Measurements from ENCODE around the gene TMEM45A.
"Not testable (repeated sequence)": the region's sequence is repeated elsewhere in the genome, so short reads cannot be mapped to it uniquely, and the experiment has no call there.

TMEM45A gene

DNA sequence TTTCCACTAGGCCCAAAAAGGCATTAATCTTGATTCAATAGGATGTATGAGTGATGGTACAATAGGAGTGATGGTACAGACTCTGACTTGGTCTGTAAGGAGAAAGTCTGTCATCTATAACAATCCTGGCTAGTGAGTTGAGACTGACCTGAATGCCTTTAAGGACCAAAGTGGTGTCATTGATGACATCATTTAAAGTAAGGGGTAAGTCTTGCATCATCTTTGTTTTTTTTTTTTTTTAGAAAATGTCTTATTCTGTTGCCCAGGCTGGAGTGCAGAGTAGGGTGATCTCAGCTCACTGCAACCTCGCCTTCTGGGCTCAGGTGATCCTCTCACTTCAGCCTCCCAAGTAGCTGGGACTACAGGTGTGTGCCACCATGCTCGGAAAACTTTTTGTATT is 5.6 kb upstream of the TMEM45A start:
- DNase-seq = no peak

DNA sequence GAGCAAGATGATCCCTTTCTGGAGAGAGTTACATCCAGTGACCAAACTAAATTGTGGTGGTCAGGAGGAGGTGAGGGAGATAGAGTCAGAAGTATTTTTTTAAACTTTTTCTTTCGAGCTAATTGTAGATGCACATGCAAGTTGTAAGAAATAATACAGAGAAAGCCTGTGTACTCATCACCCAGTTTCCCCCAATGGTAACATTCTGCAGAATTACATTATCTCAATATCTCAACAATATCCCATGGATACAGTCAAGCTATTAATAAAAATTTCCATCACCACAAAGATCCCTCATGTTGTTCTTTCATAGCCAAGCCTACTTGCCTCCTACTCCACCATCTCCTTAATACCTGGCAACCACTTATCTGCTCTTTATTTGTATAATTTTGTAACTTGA is 3.3 kb upstream of the TMEM45A start:
- no peak for DNase-seq

DNA sequence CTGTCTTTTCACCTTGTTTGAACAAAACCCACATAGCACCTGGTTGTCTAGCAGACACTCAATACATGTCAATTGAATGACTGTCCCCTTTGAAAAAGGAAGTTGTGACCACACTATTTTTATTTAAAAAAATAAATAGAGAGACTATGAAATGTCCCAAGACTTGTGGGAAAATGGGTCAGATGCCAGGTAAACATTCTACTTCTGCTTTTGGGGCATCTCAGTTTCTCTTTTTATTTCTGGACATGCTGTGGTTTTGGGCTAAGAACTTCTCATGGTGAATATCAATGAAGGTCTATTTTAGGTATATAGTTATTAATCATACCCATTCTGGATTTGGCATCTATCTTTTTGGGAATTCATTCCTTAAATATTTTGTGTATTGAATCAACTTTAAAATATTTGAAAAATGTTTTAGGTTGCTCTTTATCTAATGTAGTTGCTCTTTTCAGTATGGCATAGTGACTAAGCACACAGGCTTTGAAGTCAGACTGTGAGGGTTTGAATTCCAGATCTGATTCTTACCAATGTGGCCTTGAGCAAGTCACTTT is 4.4 kb downstream of the TMEM45A start:
- DNase-seq = no peak

DNA sequence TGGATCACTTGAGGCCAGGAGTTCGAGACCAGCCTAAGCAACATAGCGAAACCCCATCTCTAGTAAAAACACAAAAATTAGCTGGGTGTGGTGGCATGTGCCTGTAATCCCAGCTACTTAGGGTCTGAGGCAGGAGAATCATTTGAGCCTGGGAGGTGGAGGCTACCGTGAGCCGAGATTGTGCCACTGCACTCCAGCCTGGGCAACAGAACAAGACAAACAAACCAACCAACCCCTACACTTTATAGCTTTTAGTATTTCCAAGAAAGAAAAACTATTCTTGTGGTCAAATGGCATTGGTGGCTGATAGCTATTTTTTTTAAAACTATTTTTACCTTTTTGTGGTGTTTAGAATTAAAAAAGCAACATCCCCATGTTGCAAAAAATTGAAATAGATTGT is 7.2 kb downstream of the TMEM45A start:
- DNase-seq = no peak

DNA sequence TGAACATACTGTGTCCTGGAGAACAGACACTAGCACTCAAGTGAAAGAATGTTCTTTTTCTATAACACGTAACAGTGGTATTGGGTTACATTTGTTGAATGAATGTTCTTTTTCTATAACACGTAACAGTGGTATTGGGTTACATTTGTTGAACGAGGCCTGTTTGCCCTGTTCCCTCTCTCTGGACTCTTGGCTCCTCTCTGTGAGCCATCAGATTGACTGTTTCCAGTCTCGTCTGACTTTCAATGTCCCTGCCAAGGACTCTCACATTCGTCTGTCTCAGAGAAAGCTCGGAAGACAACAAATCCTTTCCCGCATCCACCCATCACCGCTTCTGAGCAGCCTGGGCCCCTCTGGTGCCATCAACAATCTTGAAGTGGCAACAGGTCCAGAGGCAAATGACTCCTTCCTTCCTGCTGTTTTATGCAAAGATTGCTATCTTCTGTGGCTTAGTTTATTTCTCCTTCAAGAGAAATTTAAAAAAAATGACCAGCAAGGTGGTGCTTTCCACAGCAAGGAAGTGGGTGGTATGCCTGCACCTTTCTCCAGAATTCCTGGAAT is 8.0 kb downstream of the TMEM45A start:
- peak; percentile 80 for DNase-seq

DNA sequence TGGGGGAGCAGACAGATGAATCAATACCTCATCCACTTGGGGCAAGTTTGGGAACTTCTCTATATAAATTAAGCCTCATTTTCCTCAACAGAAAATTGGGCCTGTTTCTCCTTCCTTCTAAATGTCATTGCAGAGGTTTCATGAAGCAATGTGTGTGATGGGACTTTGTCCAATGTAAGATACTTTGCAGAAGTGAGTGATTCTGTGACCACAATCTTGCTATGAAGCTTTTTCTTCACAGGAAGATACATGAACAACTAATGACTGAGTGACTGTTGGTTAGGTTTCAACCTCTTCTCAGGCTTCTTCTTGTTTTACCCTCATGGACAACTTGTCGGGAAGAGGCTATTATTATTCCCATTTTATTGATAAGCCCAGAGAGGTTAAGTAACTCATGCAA is 11.0 kb downstream of the TMEM45A start:
- DNase-seq = no peak

DNA sequence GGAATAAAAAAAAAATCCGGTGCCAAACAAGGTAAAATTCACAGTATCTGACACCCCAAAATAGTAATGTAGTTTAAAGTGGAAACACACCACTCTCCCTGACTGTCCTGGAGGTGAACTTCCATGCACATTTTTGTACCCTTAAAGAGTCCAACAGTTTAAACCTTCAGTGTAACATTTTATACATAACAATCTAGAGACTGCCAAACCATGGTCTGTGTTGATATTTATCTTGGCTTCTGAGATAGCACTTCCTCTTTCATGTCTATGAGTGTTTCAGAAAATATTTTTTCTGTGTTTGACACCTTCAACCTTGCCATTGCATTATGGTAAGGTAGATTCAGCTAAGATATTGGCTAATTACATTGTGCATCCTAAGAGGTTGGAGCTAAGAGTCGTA is 13.9 kb downstream of the TMEM45A start:
- DNase-seq = no peak

DNA sequence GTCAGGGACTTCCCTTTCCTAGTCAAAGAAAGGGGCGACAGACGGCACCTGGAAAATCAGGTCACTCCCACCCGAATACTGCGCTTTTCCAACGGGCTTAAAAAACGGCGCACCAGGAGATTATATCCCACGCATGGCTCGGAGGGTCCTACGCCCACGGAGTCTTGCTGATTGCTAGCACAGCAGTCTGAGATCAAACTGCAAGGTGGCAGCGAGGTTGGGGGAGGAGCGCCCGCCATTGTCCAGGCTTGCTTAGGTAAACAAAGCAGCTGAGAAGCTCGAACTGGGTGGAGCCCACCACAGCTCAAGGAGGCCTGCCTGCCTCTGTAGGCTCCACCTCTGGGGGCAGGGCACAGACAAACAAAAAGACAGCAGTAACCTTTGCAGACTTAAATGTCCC is 17.4 kb downstream of the TMEM45A start:
- not testable (repeated sequence) for DNase-seq

DNA sequence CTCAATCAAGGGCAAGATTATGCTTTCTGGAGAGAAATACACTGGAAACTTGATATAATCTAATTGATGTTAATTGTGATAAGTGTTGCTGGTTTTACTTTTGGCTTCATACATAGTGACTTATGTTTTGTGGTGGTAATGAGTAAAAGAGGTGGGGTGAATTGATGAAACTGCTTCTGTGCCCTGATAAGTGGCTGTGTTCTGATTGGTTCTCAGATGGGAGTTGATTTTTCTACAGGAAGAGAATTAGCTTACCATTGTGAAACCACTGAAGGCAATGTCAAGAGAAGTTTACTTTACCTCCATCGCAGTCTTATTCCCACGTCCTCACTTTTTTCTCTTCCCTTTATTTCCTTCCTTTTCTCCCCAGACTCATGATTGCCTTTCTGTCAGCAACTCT is 23.8 kb downstream of the TMEM45A start:
- DNase-seq = no peak

DNA sequence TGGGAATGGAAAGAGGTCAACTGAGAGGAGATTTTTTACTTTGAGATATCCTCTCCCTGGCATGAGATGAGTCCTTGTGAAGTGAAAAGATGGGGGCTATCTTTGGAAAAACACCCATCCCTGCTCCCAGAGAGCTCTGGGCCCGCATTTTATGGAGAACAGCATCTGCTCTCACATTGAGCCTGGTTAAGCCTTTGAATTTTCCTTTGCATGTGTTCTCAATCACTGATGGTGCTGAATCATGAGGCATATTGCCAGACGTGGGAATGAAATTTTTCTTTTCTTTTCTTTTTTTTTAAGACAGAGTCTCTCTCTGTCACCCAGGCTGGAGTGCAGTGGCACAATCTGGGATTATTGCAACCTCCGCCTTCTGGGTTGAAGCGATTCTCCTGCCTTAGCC is 24.4 kb downstream of the TMEM45A start:
- no peak for DNase-seq

DNA sequence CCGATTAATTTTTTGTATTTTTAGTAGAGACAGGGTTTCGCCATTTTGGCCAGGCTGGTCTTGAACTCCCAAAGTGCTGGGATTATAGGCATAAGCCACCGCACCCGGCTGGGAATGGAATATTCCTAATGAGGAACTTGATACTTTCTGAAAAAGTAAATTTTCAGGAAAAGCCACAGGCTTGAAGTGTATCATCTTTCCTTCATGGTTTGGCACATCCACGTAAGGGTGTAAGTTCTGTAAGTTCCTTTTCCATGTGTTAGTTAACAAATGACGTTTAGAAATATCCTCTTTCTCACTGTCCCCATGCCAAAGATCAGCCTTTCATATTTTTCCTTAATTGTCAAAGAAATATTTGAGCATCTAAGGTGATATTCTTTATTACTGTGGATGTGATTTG is 24.9 kb downstream of the TMEM45A start:
- no peak for DNase-seq

DNA sequence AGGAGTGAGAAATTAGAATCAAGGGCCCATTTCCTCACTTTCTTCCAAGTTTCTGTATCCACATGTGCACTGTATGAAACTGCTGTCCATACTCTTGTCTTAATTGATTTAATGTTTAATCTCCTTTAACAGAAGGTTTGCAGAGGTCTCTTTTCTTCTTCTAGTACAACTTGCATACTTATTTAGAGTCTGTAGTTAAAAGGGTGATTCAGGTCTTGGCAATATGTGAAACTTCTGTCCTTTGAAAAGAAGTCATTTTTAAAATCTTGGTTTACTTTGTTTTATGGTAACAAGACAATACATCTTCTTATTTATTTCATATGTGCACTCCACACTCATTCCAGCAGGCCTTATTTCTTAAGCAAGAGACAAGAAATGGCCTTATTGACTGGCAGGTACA is 25.8 kb downstream of the TMEM45A start:
- DNase-seq = no peak

DNA sequence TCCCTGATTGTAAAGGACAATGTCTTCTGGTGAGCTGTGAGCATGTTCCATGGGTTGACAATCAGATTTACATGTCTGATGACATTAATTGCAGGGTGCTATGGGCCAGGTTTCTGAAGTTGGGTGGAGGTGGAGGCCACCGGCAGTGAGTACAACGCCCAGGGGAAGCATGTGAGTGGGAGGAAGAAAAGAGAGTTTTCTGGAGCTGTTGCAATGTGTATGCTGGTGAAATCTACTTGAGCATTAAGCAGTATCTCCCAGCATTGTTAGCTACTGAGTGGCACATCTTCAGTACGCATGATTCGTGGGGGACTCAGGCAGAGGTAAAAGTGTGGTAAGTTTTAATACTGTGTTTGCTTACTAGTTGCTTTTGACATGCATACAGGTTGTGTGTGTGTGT is 26.6 kb downstream of the TMEM45A start:
- no peak for DNase-seq

DNA sequence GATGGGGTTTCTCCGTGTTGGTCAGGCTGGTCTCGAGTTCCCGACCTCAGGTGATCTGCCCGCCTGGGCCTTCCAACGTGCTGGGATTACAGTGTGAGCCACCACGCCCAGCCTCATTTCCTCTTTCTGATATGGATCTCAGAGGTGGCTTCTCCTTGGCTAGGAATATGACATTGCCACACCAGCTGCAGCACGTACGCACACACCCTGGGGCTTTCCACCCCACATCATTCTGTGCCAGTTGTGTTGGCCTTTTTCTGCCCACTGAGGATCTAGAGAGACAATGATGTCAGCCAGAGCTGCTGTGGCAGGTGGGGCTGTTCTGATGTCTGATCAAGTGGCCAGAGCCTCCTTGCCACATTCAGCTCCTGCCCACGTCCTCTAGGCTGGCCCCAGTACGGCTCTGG is 29.0 kb downstream of the TMEM45A start:
- DNase-seq = no peak

DNA sequence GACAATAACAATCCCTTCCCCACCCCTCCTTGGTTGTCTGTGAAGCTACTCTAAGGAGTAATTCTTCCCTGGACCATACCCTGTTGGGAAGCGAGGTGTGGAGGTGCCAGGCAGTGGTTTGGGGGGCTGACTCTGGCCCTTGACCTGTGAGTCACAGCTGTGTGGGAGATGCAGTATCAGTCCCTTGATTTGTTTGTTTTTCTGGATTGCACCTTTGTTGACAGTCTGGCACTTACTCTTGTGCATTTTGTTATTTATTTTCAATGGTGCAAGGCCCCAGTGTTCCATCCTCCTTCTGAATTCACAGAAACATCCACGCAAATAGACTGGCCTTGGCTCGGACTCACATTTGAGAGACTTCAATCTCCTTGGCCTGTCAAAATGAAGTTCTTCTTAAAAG is 29.7 kb downstream of the TMEM45A start:
- DNase-seq = no peak

DNA sequence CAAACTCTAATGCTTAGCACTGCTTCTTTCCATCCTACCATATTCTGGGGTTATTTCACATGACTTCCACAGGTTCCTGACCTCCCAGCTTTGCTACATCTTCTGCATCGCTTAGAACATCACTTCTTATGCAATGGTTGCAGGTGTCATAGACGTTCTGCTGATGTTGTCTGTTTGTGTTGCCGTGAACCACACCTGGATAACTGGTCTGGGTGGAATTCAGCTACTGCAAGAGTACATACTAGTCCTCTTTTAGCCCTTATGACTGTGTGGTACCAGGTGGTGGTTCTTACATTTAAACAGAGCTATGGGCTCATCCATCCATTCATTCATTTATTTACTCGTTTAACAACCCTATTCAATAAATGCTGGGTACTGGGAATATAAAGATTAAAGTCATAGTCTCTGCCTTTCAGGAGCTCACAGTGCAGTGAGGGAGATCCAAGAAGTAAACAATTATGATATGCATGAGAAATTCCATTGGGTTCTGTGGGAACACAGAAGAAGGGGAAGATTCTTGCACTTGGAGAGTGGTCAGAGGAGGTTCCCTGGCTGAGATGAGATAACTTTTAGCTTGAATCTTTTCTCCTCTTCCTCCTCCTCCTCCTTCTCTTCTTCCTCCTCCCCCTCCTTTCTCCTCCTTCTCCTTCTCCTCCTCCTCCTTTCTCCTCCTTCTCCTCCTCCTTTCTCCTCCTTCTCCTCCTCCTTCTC is 30.8 kb downstream of the TMEM45A start:
- no peak for DNase-seq

DNA sequence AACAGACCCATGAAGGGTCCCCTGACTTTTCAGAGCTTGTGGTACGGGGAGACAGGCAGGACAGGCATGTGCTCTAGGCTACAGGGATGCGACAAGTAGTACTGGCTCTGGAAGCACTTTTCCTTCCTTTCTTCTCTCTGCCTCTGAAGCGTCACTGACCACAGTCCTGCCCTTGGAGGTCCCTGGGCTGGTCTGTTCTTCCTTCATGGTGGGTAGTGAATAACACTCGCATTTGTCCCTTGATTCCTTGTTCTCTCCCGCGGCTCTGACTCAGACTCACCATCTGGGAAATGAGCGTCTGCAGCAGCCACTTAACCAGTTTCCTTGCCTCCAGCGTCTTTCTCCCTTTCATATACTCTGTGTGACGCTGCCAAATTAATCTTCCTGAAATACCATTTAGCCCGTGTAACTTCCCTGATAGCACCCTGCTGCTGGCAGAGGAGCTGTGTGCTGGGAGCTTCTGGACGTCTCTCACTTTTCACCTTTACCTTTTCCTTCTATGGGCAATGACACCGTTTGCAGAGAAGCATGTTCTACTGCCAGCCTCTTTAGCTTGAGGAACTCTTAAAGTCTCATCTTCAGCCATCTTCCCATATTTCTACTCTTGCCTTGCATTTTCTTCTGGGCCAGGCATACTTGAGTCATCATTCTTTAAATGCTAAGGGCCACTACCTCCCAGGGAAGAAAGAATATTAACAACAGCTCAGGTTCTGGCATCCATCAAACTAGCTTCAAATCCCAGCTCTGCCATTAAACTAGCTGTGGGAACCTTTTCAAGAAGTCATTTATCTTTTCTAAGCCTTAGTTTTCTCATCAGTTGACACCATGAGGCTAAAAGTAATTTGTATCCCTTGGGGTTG is 33.6 kb downstream of the TMEM45A start:
- DNase-seq = peak; percentile 98

DNA sequence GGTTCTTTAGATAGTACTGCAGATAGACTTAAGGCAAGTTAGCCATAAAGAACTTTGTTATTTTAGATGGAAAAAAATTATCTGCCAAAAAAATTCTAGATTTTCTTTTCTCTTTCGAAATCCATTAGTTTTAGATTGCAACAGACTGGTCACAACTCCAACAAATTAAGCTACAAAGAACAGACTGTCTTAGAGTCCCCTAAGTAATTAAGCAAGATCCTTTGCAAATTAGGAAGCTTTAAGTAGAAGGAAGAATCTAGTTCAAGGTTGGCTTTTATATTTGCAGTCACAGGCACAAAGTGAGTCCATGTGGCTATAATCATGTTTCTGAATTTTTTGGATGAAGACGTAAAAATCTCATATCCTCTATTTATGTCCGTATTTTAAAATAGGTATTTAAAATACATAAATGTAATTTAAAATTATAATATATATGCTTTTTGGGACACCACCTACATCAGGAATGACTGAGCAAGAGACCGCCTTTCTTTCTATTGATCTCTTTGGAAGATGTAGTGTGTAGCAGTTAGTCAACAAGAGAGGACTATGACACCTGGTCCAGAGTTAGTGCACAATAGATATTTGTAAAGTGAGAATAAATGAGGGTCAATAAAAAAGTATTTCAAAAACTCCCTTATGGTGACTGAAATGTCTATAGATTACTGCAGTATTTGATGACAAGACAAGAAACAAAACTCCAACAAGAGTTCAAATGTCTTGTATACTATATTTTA is 34.4 kb downstream of the TMEM45A start:
- DNase-seq = no peak

DNA sequence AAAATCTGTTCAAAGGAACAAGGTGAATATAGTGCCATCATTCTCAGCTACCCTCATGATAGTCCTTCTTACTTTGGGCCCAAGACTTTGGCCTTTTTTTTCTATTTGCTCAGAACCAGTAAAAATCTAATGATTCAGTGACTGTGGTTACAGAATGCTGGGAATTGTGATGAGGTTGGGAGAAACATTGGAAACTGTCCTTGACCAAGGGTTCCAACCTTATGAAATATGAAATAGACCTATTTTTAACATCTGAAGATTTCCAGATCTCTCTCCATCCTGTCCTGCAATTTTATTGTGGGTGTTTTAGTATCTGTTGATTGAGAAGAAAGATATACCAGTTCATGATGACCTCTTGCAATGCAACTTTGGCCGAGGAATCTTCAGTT is 34.9 kb downstream of the TMEM45A start:
- no peak for DNase-seq

DNA sequence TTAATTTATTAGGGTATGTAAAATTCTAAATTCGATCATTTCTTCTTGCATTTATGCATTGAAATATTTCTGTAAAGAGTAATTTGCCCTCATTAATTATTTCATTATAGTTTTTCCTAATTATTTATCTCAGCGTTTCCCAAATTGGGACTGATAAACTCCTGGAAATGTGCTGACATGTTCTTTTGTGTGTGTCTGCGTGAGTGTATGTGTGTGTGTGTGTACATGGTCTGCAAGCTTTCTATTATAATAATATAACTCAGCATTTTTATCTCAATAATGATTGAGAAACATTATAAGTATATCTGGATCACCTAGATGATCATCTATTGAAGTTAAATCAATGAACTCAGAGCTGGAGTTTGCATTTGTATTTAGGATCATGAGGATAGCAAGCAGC is 38.7 kb downstream of the TMEM45A start:
- no peak for DNase-seq

DNA sequence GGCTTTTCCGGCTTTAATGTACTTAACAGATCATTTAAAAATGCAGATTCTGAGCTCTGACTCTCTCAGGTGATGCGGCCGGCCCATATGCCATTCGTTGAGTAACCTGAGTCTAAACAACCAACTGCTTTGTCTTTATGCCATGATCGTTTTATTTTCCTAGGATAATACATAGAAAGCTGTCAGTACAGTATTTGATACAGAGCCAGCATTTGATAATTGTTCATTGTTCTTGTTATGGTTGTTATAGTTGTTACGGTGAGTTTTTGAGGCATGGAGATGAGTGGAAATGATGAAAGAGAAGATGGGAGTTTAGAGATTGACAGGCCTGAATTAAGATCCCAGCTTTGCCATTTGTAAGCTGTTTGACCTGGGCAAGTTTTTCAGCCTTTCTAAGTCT is 40.0 kb downstream of the TMEM45A start:
- no peak for DNase-seq

DNA sequence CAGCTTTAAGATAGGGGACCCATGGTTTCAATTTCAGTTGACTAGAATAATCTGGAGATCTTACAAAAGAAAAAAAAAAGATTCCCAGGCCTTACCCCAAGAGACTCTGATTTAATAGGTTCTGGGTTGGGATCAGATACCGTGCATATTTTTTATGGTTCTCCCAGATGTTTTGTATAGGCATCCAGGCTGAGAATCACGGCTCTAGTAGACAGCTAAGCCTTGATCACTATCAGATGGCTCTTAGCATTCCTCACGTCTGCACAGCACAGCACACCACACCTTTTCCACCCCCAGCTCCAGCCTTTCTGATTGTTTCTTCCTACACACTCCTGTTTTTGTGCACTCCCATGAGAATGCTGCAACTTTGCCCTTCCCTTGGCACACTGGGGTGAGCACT is 40.8 kb downstream of the TMEM45A start:
- DNase-seq = peak; percentile 83

DNA sequence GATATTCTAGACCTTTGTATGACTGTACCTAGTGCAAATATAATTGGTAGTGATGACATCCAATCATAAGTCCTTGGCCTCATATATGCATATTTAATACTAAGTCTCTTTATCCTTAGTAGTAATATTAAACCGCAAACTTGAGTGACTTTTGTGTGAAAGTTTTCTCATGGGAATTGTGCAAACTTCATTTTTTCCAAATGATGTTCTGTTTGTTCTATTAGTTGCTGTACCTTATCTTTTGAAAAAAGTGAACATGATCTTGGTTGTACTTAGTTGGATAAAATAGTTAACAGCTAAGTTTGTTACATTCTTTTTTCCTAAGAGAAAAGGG is 43.2 kb downstream of the TMEM45A start:
- DNase-seq = no peak
